C4-2B (cell line): ENCODE data around the gene HELZ.
A peak's percentile ranks its signal among the peaks of the same experiment; 100 is the strongest.

Experiments
- H3K27ac ChIP-seq: fragments of 450-650 bp; 2 replicates; pipeline ENCODE4 v1.5.1; 2017
- CTCF ChIP-seq: fragments of 450-650 bp; conservative IDR thresholded peaks from 2 replicates; pipeline ENCODE4 v1.5.1; 2017; ENCODE audit warnings: mild to moderate bottlenecking
- ZFX ChIP-seq: fragments of 450-650 bp; IDR thresholded peaks from 2 replicates; pipeline ENCODE4 v1.6.1; 2017

HELZ gene

GRCh38 chr17:67121316-67121891 lies 123.6 kb downstream of the HELZ start:
- no peak for TF ChIP-seq CTCF
- TF ChIP-seq ZFX = no peak
- H3K27ac ChIP-seq = no peak overlapping the region

- TF ChIP-seq ZFX = no peak
- no peak for TF ChIP-seq CTCF
- no peak overlapping the region for H3K27ac ChIP-seq
Measured at GRCh38 chr17:67119102-67119501, 125.9 kb downstream of the HELZ start.

- TF ChIP-seq ZFX = no peak
- TF ChIP-seq CTCF = peak; percentile 42
- no peak overlapping the region for H3K27ac ChIP-seq
Measured at GRCh38 chr17:67116045-67116575, 128.9 kb downstream of the HELZ start.

- no peak for TF ChIP-seq ZFX
- no peak for TF ChIP-seq CTCF
- H3K27ac ChIP-seq = no peak overlapping the region
Measured at GRCh38 chr17:67115401-67115800, 129.6 kb downstream of the HELZ start.

GRCh38 chr17:67113486-67113885 lies 131.5 kb downstream of the HELZ start:
- no peak for TF ChIP-seq CTCF
- no peak for TF ChIP-seq ZFX
- H3K27ac ChIP-seq = no peak overlapping the region

GRCh38 chr17:67111808-67112207 lies 133.2 kb downstream of the HELZ start:
- H3K27ac ChIP-seq = no peak overlapping the region
- TF ChIP-seq ZFX (no peak), CTCF (no peak)

- no peak for TF ChIP-seq CTCF
- TF ChIP-seq ZFX = no peak
- H3K27ac ChIP-seq = no peak overlapping the region
Measured at GRCh38 chr17:67111327-67111726, 133.7 kb downstream of the HELZ start.
